Adrenal gland (tissue), 12 donors: Measurements from ENCODE around the gene ZNF521. TPM values are rescaled to one million over a fixed set of nuclear protein-coding genes. Genes with fewer than 3 reads are reported as not detected.

Experiments used
- DNase-seq, 7 donors: peaks; one replicate each; pipeline ENCODE4 v3.0.0-alpha.2; 2019 to 2020
- H3K27ac ChIP-seq, 5 donors: fragments of 200-600 bp; sonication (generic) in 4 of 5; 1 replicate in 3 of 5; 2 replicates in 2 of 5; pipeline versions ENCODE4 v1.5.1 to v1.8.0; 2016 to 2020; ENCODE audit warnings: mild to moderate bottlenecking in 1 of 5
- H3K27me3 ChIP-seq: fragments of 200-600 bp; 2 replicates; pipeline ENCODE4 v1.8.0; 2021
- H3K36me3 ChIP-seq, 2 donors: fragments of 200-600 bp; replicated peaks in 1 of 2; 1 replicate in 1 of 2; 2 replicates in 1 of 2; pipeline versions ENCODE4 v1.5.1 to v1.8.0; 2018 to 2022
- H3K4me1 ChIP-seq, 2 donors: fragments of 200-600 bp; replicated peaks in 1 of 2; 1 replicate in 1 of 2; 2 replicates in 1 of 2; pipeline versions ENCODE4 v1.5.1 to v1.8.0; 2018 to 2021
- H3K4me3 ChIP-seq, 4 donors: fragments of 200-600 bp; sonication (generic) in 3 of 4; one replicate each; pipeline ENCODE4 v1.5.1; 2016 to 2018
- H3K9me3 ChIP-seq, 3 donors: fragments of 200-600 bp; sonication (generic) in 1 of 3; replicated peaks in 1 of 3; 1 replicate in 2 of 3; 2 replicates in 1 of 3; pipeline versions ENCODE4 v1.5.1 to v1.8.0; 2016 to 2021
- CTCF ChIP-seq, 6 experiments: fragments of 450-650 bp in 4 of 6; fragments of 200-600 bp in 2 of 6; sonication (generic) in 1 of 6; IDR thresholded peaks; 1 replicate in 5 of 6; 2 replicates in 1 of 6; pipeline versions ENCODE4 v1.5.1 to v1.8.0; 2016 to 2021; ENCODE audit warnings: antibody characterized with exemption in 6 of 6, mild to moderate bottlenecking in 2 of 6, moderate library complexity in 1 of 6
- POLR2A ChIP-seq, 2 donors: fragments of 450-650 bp; IDR thresholded peaks; one replicate each; pipeline ENCODE4 v1.6.1; 2017; ENCODE audit warnings: antibody characterized with exemption in 2 of 2, mild to moderate bottlenecking in 2 of 2, moderate library complexity in 1 of 2
- WGBS, 4 donors: extraction: QIAGEN DNeasy Blood & Tissue Kit in 2 of 4; methylation state at CpG; one replicate each; pipeline versions ENCODE4 v1.1.5 to v1.1.7; 2013 to 2017; 5-methylcytosine and 5-hydroxymethylcytosine counted together
- intact Hi-C, 2 donors: fragments of 100-400 bp; cut with DNase I; formaldehyde crosslinking; loops; one replicate each; pipeline versions ENCODE4 v1.14.1 to v1.15.0; 2022 to 2023
- polyA plus RNA-seq, 3 donors: library from polyadenylated mRNA; stranded (reverse); fragments of 200-250 nt in 2 of 3; fragments of 350-450 nt in 1 of 3; fragmentation: Illumina TruSeq in 1 of 3; extraction: RNeasy Lipid Tissue Mini Kit (QIAGEN cat#74804) in 1 of 3; gene quantifications; one replicate each; pipeline ENCODE4 v1.2.3, GENCODE V29; 2013 to 2014
- total RNA-seq, 9 donors: library from RNA; depleted of rRNA in 4 of 9; stranded (reverse); fragments of >200 nt in 4 of 9; fragments of 120-200 nt in 1 of 9; fragmentation: NEBNext Ultra II Directional in 1 of 9; extraction: Animal tissue kit (Norgen Biotek cat#: 25700) in 1 of 9; gene quantifications; one replicate each; pipeline versions ENCODE4 v1.1.0 to v1.2.4, GENCODE V29; 2013 to 2023
- donor health status: healthy with polysubstance abuse.
- donor health status: Bipolar disorder and iron deficiency.
- donor health status: DM: yes; HTN: yes; CAD: no.
- donor health status: DM: no; HTN: no; CAD: no.
- donor health status: DM: no; HTN: no; CAD: no.
- donor health status: DM: yes; HTN: yes; CAD: no.

ZNF521 gene
- total and polyA plus RNA-seq, 12 donors = 3.7 to 270 (median 43.0) TPM

GRCh38 chr18:25145731-25146511 is 206.0 kb downstream of the ZNF521 start:
- DNase-seq = no peak
- H3K27me3 ChIP-seq = no peaks in the 10 kb centered on the region
- peaks cover 0 to 11% of the 10 kb centered on the region in 2 donors for H3K4me1 ChIP-seq
- H3K4me3 ChIP-seq = no peak overlapping the region
- no peak overlapping the region for H3K27ac ChIP-seq
- intact Hi-C loops = no loop called here
- no peaks in the 10 kb centered on the region for H3K36me3 ChIP-seq
- no peaks in the 10 kb centered on the region for H3K9me3 ChIP-seq
- no peak for TF ChIP-seq POLR2A (IDR thresholded peaks at IDR 0.05)
- TF ChIP-seq CTCF (IDR thresholded peaks at IDR 0.05) = no peak
- 76 to 85% (median 80%) methylated on average over 2 of the region's 2 CpGs for WGBS, 4 donors

GRCh38 chr18:25144820-25145219 is 207.1 kb downstream of the ZNF521 start:
- H3K27ac ChIP-seq = no peak overlapping the region

GRCh38 chr18:25141886-25142285 is 210.1 kb downstream of the ZNF521 start:
- TF ChIP-seq POLR2A (IDR thresholded peaks at IDR 0.05) (no peak), CTCF (IDR thresholded peaks at IDR 0.05) (no peak)
- 78 to 89% (median 83%) methylated on average over 3 of the region's 3 CpGs for WGBS, 4 donors
- Histone ChIP-seq H3K36me3 (no peaks in the 10 kb centered on the region), H3K27me3 (no peaks in the 10 kb centered on the region), H3K9me3 (no peaks in the 10 kb centered on the region), H3K4me1 (peaks cover 10 to 20% of the 10 kb centered on the region in 2 donors), H3K4me3 (no peak overlapping the region), H3K27ac (no peak overlapping the region)
- no peak for DNase-seq
- intact Hi-C loops = no loop called here

More at GRCh38 chr18:25144820-25145219, 207.1 kb downstream of the ZNF521 start:
- Histone ChIP-seq H3K4me3 (no peak overlapping the region), H3K4me1 (peaks cover 7 to 17% of the 10 kb centered on the region in 2 donors), H3K27me3 (no peaks in the 10 kb centered on the region), H3K36me3 (no peaks in the 10 kb centered on the region), H3K9me3 (no peaks in the 10 kb centered on the region)
- peak in 5 of 7 donors; percentile 45 to 60 (median 58) for DNase-seq
- TF ChIP-seq CTCF (IDR thresholded peaks at IDR 0.05) (no peak), POLR2A (IDR thresholded peaks at IDR 0.05) (no peak)
- intact Hi-C loops = no loop called here
- WGBS, 4 donors = 23 to 38% (median 31%) methylated on average over 2 of the region's 2 CpGs

GRCh38 chr18:25141399-25141798 is 210.6 kb downstream of the ZNF521 start:
- intact Hi-C loops = no loop called here
- peaks cover 15 to 25% of the 10 kb centered on the region in 2 donors for H3K4me1 ChIP-seq
- H3K9me3 ChIP-seq = no peaks in the 10 kb centered on the region
- 58 to 82% (median 63%) methylated on average over 3 of the region's 3 CpGs for WGBS, 4 donors
- no peak overlapping the region for H3K27ac ChIP-seq
- no peak overlapping the region for H3K4me3 ChIP-seq
- TF ChIP-seq CTCF (IDR thresholded peaks at IDR 0.05) (no peak), POLR2A (IDR thresholded peaks at IDR 0.05) (no peak)
- DNase-seq = no peak
- H3K36me3 ChIP-seq = no peaks in the 10 kb centered on the region
- no peaks in the 10 kb centered on the region for H3K27me3 ChIP-seq
